Measurements from ENCODE around the gene CDC42BPB. TPM values are rescaled to one million over a fixed set of nuclear protein-coding genes. Genes with fewer than 3 reads are reported as not detected.

Gene CDC42BPB
- total and polyA plus RNA-seq, 12 donors: 29.6 to 83.6 (median 69.3) TPM

- Histone ChIP-seq H3K27ac (no peak overlapping the region), H3K27me3 (no peaks in the 10 kb centered on the region), H3K9me3 (no peaks in the 10 kb centered on the region), H3K4me1 (no peaks in the 10 kb centered on the region), H3K4me3 (no peak overlapping the region), H3K36me3 (peaks cover 0 to 100% (median 78%) of the 10 kb centered on the region in 9 donors)
- TF ChIP-seq CTCF (IDR thresholded peaks at IDR 0.05): no peak
- ATAC-seq (no peak), DNase-seq (no peak)
- intact Hi-C loops (cut with DNase I): no loop called here
- 94 to 96% methylated on average over 10 of the region's 10 CpGs for WGBS, 2 donors
Observed at GRCh38 chr14:102958461-102958860, 98.9 kb downstream of the CDC42BPB start.

DNA sequence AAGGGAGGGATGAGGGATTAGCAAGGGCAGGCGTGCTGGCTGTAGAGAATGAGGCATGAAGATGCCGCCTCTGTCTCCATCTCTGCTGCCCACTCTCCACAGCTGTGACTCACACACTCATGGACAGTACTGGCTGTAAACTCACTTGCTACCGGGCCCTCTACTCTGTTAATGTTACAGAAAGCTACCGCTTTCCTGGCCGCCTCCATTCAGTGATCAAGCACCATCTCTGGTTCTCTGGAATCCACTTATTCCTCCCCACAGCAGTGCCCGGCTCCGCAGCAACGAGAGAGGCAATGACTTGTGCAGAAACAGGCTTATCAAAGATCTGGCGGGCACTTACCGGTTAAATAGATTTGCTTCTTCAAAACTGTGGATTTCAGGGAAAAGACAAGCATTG is 100.1 kb downstream of the CDC42BPB start:
- Histone ChIP-seq H3K9me3 (no peaks in the 10 kb centered on the region), H3K27me3 (no peaks in the 10 kb centered on the region), H3K27ac (no peak overlapping the region), H3K36me3 (peaks cover 0 to 100% (median 73%) of the 10 kb centered on the region in 9 donors), H3K4me3 (no peak overlapping the region), H3K4me1 (no peaks in the 10 kb centered on the region)
- WGBS, 2 donors: 92 to 93% methylated on average over 10 of the region's 10 CpGs
- intact Hi-C loops (cut with DNase I): no loop called here
- TF ChIP-seq CTCF (IDR thresholded peaks at IDR 0.05): no peak
- DNase-seq (no peak), ATAC-seq (no peak)

DNA sequence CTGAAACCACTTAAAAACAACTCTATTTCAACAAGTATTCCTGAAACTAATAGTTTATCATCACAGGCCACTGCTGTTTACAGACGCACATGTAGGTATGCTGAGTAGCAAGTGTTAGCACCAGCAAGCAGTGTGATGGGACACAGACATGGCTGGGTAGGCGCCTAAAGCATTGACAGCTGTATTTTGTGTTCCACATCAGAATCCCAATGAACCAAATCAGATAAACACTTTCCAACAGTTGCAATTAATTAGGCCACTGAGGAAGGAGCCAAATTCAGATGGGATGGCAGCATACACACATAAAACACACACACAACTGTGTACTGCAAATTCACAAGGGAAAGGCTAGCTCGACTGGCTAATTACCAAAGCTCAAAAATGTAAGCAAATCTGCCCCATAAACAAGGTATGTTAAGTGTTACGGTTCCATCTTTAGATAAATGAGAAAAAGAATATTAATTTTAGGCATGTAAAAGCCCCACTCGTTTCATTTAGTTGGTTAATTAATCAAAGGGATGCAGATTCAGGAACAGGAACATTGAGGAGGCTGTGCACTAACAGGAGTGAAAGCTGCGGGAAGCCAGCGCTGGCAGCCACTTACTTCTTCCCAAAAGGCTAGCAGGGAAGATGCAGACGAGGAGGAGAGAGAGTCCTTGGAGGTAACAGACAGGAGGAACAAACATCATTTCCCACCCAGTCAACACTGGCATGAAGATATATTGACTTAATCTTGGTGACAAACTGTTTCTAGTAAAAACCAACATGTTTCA is 101.5 kb downstream of the CDC42BPB start:
- Histone ChIP-seq H3K27ac (no peak overlapping the region), H3K27me3 (no peaks in the 10 kb centered on the region), H3K36me3 (peaks cover 0 to 100% (median 81%) of the 10 kb centered on the region in 9 donors), H3K4me1 (peaks cover 0 to 3% (median 0%) of the 10 kb centered on the region in 9 donors), H3K4me3 (no peak overlapping the region), H3K9me3 (no peaks in the 10 kb centered on the region)
- intact Hi-C loops (cut with DNase I): no loop called here
- WGBS, 2 donors: 74 to 76% methylated on average over 8 of the region's 8 CpGs
- TF ChIP-seq CTCF (IDR thresholded peaks at IDR 0.05): no peak
- DNase-seq: no peak
- ATAC-seq: peak in 1 of 8 donors; percentile 31

GRCh38 chr14:102954081-102954789 is 103.1 kb downstream of the CDC42BPB start:
- peaks cover 0 to 100% (median 83%) of the 10 kb centered on the region in 9 donors for H3K36me3 ChIP-seq
- no peaks in the 10 kb centered on the region for H3K27me3 ChIP-seq
- intact Hi-C loops (cut with DNase I): no loop called here
- H3K4me3 ChIP-seq: no peak overlapping the region
- TF ChIP-seq CTCF (IDR thresholded peaks at IDR 0.05): no peak
- no peak overlapping the region for H3K27ac ChIP-seq
- peaks cover 0 to 15% (median 6%) of the 10 kb centered on the region in 9 donors for H3K4me1 ChIP-seq
- no peak for DNase-seq
- 91 to 95% methylated on average over 18 of the region's 18 CpGs for WGBS, 2 donors
- ATAC-seq: no peak
- no peaks in the 10 kb centered on the region for H3K9me3 ChIP-seq
